ENCODE measurements around the gene UBL4A.

DNA sequence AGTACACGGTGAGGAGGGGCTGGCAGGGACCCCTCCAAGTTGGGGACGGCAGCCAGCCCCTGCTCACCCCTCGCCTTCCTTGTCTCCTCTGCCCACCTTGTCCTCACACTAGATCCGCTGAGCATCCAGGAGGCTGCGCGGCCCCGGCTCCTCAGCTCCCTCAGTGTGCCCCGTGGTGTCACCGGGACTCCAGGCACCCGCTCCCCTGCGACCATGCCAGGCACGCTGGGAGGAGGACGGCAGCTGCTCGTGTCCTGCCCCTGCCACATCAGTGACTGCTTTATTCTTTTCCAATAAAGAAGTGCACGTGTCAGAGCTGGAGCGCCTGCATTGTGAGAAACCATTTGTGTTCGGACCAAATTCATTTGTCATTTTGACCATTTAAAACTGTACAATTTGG lies 36.1 kb downstream of the UBL4A start:
- TF ChIP-seq, protein P1, sequence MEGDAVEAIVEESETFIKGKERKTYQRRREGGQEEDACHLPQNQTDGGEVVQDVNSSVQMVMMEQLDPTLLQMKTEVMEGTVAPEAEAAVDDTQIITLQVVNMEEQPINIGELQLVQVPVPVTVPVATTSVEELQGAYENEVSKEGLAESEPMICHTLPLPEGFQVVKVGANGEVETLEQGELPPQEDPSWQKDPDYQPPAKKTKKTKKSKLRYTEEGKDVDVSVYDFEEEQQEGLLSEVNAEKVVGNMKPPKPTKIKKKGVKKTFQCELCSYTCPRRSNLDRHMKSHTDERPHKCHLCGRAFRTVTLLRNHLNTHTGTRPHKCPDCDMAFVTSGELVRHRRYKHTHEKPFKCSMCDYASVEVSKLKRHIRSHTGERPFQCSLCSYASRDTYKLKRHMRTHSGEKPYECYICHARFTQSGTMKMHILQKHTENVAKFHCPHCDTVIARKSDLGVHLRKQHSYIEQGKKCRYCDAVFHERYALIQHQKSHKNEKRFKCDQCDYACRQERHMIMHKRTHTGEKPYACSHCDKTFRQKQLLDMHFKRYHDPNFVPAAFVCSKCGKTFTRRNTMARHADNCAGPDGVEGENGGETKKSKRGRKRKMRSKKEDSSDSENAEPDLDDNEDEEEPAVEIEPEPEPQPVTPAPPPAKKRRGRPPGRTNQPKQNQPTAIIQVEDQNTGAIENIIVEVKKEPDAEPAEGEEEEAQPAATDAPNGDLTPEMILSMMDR (IDR thresholded peaks at IDR 0.05; ENCODE audit: low read depth, low read length): no peak
- no peak for TF ChIP-seq POLR2A (IDR thresholded peaks at IDR 0.05; ENCODE audit: extremely low read depth, insufficient read length)

Measured in NB4 (cell line).